AG10803 (cell line): ENCODE results near the gene ITGBL1.

Experiments used
- DNase-seq: peaks from one replicate; pipeline ENCODE4 v3.0.0; 2010; ENCODE audit warnings: low read depth
- H3K4me3 ChIP-seq: 2 replicates; pipeline ENCODE4 v1.5.1; 2011; ENCODE audit warnings: mild to moderate bottlenecking, low read length, control low read depth
- CTCF ChIP-seq: conservative IDR thresholded peaks from 2 replicates; pipeline ENCODE4 v1.5.1; 2011; ENCODE audit warnings: mild to moderate bottlenecking, low read length, control low read depth, inconsistent platforms

ITGBL1 gene

DNA sequence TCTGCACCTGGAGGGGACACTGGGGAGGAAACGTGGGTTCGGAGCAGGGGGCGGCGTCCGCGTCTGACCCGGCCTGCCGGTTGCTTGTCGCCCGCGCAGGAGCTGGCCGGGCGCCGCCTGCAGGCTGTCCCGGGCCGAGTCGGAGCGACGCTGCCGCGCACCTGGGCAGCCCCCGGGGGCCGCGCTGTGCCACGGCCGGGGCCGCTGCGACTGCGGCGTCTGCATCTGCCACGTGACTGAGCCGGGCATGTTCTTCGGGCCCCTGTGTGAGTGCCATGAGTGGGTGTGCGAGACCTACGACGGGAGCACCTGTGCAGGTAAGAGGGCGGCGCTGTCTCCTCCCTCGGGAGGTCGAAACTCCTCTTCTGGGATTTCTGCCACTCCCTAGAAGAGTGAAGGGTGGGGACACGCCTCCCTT lies 1.3 kb downstream of the ITGBL1 start:
- H3K4me3 ChIP-seq: peak overlapping the region; percentile 94
- peak; percentile 31 for DNase-seq

GRCh38 chr13:101454767-101455166 lies 2.3 kb downstream of the ITGBL1 start:
- H3K4me3 ChIP-seq: peak overlapping the region; percentile 94
- no peak for TF ChIP-seq CTCF
- peak; percentile 39 for DNase-seq

More for the DNA sequence above, 1.3 kb downstream of the ITGBL1 start:
- TF ChIP-seq CTCF: no peak; the same call in 1 of the 2 replicates

- peak overlapping the region; percentile 31 for H3K4me3 ChIP-seq
- TF ChIP-seq CTCF: no peak
- peak; percentile 94 for DNase-seq
Measured at GRCh38 chr13:101455863-101456262, 3.4 kb downstream of the ITGBL1 start.

GRCh38 chr13:101457176-101457575 lies 4.7 kb downstream of the ITGBL1 start:
- no peak for TF ChIP-seq CTCF
- no peak overlapping the region for H3K4me3 ChIP-seq
- no peak for DNase-seq

- no peak overlapping the region for H3K4me3 ChIP-seq
- DNase-seq: peak; percentile 48
- TF ChIP-seq CTCF: no peak
Measured at GRCh38 chr13:101465877-101466276, 13.4 kb downstream of the ITGBL1 start.

DNA sequence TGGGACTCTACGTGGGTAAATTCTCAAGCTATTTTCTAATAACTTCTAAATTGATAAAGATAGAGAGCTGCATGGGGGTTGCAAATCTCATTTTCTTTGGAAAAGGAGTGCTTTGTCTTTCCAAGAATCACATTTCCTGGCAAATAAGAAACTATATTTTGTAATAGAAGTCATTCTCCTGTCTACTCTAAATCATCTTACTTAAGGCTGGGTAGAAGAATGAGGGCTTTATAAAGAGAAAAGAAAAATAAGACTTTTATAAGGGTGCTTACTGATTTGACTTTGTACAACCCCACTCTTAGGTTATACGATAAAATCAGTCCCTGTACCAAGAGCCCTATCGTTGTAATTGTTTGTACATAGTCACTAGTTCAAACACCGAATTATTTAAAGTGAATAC lies 14.9 kb downstream of the ITGBL1 start:
- H3K4me3 ChIP-seq: no peak overlapping the region
- no peak for DNase-seq
- TF ChIP-seq CTCF: no peak

DNA sequence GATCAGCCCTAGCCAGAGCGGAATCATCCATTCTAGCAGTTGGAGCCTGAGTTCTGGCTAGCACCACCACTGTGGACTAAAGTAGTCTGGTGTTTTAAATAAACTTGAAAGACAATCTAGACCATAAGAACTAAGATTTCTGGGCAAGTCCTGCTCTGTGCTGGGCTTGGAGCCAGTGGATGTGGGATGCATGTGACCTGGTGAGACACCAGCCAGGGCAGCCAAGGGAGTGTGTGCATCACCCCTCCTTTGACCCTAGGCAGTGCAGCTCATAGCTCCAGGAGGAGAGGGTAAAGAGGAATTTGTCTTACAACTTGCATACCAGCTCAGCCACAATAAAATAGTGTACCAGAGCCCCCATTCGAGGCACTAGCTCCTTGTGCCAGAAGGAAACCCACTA lies 21.0 kb downstream of the ITGBL1 start:
- no peak for TF ChIP-seq CTCF
- DNase-seq: peak; percentile 82

More for the DNA sequence above, 21.0 kb downstream of the ITGBL1 start:
- H3K4me3 ChIP-seq: no peak overlapping the region
